HG02571 (cell line): ENCODE data around the gene CCDC51.
"Not testable (repeated sequence)": the region's sequence is repeated elsewhere in the genome, so short reads cannot be mapped to it uniquely, and the experiment has no call there.

Experiments used
- ATAC-seq: cut with Tn5 transposase; IDR thresholded peaks from one replicate; pipeline ENCODE4 v1.9.1; 2021; ENCODE audit warnings: mild to moderate bottlenecking, moderate library complexity; ENCODE audit not compliant: unreplicated experiment

CCDC51 gene

DNA sequence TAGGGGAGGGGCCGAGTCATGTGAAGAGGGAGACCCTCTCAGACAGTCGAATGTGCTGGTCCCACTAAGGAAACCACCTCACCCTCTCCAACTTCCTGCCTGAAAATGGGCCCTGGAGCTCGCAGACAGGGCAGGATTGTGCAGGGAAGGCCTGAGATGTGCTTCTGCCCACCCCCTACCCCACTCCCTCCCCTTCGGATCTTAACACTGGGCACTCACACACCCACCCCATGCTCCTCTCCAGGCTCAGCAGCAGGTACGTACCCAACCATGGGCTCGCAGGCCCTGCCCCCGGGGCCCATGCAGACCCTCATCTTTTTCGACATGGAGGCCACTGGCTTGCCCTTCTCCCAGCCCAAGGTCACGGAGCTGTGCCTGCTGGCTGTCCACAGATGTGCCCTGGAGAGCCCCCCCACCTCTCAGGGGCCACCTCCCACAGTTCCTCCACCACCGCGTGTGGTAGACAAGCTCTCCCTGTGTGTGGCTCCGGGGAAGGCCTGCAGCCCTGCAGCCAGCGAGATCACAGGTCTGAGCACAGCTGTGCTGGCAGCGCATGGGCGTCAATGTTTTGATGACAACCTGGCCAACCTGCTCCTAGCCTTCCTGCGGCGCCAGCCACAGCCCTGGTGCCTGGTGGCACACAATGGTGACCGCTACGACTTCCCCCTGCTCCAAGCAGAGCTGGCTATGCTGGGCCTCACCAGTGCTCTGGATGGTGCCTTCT, 26.6 kb upstream of the CCDC51 start:
- no peak for ATAC-seq

DNA sequence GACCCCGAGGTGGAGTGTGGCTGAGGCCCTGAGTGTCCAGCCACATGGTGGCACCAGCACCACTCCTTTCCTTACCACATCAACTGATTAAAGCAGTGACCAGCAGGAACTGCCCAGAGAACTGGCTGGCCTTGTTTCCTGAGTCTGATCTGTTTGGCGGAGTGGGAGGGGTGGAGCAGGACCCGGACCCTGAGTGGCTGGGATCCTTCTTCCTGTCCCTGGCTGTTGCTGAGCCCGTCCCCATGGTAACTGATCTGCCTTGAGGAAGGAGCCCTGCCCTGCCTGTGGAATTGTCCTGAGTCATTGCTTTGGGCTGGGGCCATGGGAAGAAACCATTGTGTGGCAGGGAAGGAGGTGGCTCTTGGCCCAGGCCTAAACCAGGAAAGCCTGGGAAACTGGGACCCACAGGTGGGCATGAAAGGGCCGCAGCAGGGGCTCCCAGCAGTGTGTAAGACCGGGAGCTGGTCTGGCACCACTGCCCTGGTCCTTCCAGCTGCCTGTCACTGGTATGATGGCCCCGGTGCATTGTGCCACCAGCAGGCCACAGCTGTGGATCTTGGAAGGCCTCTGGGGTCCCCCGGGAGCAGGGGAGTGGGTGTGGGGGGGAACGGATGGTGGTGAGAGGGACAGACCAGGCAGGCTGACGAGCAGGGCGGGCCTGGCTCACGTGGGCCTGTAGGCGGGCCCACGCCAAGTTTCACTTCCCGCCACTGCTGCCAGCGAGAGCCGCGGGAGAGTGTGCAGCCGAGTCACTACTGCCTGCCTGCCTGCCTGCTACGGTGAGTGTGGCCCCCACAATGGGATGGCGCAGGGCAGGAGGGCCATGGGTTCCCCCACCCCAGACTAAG, 25.8 kb upstream of the CCDC51 start:
- peak; percentile 82 for ATAC-seq

DNA sequence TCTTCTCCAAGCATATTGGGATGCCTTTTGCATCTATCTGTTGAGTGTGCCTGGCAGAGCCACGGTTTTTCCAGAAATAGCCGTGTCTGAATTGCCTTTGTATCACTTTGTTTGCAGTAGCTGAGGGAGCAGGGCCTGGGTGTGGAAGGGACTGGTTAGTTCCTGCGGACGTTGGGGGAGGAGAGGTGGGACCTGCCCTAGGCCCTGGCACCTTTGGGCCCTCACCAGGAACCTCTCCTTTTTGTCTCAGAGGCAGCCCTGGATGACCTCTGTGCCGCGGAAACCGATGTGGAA, 25.3 kb upstream of the CCDC51 start:
- no peak for ATAC-seq

DNA sequence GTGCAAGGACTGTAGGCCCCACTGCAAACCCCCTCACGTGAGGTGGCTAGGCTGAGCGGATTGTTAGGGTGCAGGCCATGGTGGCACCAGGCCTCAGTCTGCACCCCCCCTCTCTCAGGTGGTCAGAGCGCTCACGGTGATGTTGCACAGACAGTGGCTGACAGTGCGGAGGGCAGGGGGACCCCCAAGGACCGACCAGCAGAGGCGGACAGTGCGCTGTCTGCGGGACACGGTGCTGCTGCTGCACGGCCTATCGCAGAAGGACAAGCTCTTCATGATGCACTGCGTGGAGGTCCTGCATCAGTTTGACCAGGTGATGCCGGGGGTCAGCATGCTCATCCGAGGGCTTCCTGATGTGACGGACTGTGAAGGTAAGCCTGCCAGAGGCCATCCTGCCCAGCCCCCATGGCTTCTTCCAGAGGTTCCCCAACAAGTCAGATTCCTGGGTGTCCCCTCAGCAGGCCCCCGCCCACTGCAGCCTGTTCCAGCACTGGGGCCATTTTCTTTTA, 24.8 kb upstream of the CCDC51 start:
- ATAC-seq, result no peak

DNA sequence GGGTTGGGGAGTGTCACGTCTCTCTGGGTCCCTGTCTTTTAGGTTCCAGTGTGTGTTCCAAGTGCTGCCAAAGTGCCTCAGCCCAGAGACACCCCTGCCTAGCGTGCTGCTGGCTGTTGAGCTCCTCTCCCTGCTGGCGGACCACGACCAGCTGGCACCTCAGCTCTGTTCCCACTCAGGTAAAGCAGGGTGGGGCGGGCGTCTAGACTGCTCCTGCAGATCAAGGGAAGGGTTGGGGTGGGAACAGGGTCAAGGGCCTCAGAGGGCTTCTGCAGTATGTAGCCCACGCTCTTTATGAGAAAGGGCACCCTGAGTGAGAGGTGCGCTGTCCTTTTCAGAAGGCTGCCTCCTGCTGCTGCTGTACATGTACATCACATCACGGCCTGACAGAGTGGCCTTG, 23.8 kb upstream of the CCDC51 start:
- no peak for ATAC-seq

DNA sequence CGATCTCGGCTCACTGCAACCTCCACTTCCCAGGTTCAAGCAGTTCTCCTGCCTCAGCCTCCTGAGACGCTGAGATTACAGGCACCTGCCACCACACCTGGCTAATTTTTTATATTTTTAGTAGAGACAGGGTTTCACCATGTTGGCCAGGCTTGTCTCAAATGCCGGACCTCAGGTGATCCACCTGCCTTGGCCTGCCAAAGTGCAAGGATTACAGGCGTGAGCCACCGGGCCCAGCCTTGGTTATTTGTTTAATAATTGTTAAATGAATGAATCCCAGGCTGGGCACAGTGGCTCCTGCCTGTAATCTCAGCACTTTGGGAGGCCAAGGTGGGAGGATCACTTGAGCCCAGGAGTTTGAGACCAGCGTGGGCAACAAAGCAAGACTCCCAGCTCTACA, 21.8 kb upstream of the CCDC51 start:
- not testable (repeated sequence) for ATAC-seq

DNA sequence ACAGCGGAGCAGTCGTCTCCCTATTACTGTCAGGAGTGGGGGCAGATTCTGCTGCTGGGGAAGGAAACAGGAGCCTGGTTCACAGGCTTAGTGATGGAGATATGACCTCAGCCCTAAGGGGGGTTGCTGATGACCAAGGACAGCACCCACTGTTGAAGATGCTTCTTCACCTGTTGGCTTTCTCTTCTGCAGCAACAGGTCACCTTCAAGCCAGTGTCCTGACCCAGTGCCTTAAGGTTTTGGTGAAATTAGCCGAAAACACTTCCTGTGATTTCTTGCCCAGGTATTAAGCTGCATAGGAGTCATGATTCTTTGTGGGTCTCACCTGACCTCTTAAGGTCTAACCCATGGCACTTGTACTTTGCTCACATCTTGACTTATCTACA, 20.6 kb upstream of the CCDC51 start:
- no peak for ATAC-seq

DNA sequence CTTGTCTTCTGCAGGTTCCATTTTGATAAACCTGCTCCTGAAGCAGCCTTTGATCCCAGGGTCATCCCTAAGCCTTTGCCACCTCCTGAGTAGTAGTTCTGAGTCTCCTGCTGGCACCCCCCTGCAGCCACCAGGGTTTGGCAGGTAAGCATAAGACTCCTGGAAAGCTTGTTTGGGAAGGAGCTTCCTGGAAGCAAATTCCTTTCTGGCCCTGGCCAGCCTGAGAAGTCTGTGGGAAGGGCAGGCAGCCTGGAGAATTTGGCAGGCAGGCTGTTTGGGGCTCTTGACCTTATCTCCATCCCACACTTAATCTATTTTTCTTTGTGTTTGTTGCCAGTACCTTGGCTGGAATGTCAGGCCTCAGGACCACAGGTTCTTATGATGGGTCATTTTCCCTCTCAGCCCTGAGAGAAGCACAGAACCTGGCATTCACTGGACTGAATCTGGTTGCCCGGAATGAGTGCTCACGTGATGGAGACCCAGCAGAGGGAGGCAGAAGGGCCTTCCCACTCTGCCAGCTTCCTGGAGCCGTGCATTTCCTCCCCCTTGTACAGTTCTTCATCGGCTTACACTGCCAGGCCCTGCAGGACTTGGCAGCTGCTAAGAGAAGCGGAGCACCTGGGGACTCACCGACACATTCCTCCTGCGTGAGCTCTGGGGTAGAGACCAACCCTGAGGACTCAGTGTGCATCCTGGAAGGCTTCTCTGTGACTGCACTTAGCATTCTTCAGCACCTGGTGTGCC, 20.0 kb upstream of the CCDC51 start:
- ATAC-seq, result no peak

DNA sequence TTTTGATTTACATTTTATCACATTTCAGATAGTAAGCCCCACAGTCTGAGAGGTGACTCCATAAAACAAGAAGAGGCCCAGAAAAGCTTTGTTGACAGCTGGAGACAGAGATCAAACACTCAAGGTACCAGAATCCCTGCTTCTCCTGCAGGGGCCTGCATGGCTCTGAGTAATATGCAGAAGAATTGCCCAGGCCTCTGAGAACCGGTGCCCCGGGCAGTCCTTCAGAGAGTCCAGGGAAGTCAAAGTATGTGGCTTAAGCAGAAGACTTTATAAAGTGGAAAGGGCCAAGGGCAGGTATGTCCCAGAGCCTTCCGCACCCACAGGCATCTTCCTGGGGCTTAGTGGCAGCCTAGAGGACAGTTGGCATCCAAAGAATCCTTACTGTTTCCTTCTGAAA, 19.4 kb upstream of the CCDC51 start:
- ATAC-seq, result no peak

DNA sequence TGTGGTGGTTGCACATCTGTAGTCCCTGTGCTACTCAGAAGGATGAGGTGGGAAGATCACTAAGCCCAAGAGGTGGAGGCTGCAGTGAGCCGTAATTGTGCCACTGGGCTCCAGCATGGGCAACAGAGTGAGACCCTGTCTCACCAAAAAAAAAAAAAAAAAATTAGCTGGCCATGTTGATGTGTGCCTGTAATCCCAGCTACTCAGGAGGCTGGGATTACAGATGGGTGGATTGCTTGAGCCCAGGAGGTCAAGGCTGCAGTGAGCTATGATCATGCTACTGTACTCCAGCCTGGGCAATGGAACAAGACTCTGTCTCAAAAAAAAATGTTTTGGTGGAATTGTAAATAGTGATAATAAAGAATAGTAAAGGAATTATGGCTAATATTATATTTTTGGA, 16.5 kb upstream of the CCDC51 start:
- no peak for ATAC-seq

DNA sequence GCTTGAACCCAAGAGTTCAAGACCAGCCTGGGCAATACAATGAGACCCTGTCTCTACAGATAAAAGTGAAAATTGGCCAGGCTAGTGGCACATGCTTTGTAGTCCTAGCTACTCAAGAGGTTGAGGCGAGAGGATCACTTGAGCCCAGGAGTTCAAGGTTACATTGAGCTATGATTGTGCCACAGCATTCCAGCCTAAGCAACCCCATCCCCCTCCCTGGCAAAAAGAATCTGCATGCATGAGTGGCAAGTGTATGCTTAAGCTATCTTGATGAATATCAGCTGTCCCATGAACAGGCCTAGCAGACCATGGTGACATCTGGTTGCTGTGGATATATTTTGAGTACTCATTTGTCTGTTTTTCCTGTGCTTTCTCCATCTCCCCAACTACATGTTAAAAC, 11.4 kb upstream of the CCDC51 start:
- ATAC-seq, result no peak

DNA sequence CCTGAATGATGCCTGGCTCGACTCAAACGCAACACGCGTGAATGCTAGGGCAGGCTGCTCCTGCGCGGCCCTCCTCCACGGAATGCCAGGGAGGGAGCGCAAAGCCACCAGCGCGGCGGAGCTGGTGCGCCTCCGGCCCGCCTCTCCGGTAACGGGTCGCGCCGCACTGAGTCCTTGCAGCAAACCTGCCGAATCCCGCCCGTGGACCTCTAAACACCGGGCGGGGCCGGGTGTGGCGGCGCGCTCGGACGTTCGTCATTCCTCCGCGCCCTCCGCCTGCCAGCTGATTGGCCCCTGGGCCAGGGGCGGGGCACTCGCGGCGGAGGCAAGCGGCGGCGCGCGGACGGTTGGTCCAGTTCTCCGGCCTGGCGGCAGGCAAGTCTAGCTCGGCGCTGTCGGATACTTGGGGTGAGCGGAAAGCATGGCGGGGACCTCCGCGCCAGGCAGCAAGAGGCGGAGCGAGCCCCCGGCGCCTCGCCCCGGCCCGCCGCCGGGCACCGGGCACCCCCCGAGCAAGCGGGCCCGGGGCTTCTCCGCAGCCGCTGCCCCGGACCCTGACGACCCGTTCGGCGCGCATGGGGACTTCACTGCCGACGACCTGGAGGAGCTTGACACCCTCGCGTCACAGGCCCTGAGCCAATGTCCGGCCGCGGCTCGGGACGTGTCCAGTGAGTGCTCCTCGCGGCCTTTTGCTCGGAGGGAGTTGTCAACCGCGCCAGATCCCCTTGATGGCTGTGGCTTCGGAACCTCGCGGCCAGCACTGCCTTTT, 6.7 kb upstream of the CCDC51 start, which contains the start of gene ATRIP:
Gene ATRIP (plus strand): TSS at position 313 of the 769 bp plus-strand sequence. CDS start 109 bp downstream, at position 422.
- peak; percentile 80 for ATAC-seq

DNA sequence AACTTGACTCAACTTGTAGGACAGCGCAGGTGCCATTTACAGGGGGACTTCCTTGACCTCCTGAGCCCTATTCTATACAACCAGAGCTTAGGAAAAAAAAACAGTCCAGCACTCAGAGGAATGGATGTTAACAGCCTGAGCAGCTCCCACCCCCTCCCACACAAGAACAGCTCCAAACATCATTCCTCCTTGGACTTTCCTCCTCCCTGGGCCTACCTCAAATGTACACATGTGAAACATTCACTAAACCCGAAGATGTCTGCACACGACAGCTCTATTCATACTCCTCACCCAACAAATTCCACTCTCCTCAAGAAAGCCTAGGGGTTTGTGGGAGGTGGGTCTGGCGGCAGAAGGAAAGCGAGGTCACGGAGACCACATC, 6.1 kb upstream of the CCDC51 start:
- ATAC-seq, result no peak

DNA sequence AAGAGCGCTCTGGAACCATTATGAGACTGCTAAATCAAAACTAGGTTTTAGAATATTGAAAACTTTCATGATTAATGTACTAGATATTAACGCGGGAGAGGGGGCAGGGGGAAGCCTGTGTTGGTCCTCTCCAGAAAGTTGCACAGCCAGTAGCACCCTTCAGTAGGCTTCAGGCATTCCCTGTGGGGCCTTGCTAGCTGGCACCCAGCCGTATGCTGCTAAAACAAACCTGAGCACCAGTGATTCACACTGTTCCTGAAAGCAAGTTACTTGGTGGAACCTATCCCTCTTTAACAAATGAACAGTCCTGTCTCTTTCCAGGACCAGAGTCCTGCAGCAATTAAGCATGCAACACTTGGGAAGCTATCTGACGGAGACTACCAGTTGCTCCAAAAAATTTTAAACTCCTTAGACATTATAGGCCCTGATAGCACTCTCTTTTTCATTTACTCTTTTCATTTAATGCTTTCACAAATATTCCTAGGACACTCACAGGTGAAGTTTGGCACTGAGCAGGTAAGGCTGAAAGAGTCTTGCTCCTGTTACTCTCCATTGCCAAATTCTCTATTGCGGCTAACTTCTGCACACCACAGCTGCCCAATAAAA, 5.5 kb upstream of the CCDC51 start:
- no peak for ATAC-seq

DNA sequence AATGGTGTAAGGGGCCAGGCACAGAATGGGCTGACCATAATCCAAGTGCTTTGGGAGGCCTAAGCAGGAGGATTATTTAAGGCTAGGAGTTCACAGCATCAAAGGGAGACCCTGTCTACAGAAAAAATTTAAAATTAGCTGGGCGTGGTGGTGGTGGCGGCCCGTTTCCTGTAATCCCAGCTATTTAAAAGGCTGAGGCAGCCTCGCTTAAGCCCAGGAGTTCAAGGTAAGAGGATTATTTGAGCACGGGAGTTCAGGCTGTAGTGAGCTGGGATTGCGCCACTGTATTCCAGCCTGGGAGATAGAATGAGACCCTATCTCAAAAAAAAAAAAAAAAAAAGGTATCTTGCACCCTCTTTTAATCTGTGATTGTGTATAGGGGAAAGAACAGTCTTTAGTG, 2.0 kb upstream of the CCDC51 start:
- ATAC-seq, result no peak

DNA sequence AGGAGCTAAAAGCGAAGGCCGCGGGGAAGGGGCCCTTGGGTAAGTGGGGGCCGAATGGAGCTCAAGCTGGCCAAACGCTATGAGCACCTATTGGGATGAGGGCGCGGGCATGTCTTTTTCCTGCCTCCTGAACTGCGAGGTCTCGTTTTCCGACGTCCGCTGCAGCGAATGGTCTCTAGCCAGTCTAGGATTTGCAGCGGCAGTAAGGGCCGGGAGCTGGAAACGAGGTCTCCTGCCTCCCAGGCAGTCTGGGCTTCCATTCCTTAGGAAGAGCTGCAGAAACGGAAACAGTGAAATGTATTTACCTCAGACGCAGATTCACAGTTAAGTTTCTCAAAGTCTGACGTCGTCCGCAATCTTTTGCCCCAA, 655 bp upstream of the CCDC51 start:
- ATAC-seq, result peak; percentile 5

DNA sequence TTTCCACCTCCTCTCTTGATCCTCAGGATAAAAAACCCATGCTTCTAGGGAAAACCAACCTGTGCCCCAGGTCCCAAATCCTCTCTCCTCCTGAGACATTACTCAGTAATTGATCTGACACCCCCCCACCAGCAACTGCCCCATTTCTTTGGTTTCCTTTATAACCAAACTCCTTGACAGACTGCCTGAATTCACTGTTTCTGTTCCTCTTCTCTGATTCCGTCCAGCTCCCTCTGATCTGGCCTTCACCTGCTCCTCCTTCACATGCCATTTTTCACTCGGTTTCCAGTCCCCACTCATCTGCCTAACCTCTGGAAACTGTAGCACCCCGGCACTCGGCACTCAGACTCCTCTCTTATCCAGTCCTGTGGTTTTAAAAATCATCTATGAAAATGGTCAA, 2.1 kb downstream of the CCDC51 start:
- ATAC-seq, result no peak

DNA sequence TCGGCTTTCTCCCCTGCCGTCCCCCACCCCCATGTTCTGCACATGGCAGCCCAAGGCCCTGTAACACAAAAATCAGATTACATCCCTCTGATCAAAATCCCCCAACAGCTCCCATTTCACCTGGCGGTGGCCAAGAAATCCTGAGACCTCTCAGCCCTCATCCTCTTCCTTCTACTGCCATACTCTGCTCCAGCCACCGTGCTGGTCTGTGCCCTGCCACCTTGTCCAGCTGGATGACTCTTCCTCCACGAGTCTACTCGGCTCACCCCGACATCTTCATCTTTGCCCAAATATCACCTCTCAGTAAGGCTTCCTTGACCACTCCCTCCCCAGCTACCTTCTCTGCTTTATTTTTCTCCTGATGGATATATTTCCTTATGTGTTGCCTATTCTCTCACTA, 3.1 kb downstream of the CCDC51 start:
- no peak for ATAC-seq

DNA sequence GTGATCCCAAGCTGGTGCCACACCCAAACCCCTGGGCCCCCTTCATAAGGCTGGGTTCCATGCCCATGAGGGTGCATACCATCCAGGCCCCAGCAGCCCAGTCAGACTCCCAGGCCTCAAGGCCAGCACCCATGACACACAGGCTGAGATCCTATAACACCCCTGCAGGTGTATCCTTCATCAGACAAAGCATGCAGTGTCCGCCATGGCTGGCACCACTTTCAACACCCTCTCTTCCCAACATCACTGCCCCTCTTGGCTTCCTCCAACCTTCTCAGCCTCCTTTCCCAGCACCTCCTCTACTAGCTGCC, 3.5 kb downstream of the CCDC51 start:
- no peak for ATAC-seq

DNA sequence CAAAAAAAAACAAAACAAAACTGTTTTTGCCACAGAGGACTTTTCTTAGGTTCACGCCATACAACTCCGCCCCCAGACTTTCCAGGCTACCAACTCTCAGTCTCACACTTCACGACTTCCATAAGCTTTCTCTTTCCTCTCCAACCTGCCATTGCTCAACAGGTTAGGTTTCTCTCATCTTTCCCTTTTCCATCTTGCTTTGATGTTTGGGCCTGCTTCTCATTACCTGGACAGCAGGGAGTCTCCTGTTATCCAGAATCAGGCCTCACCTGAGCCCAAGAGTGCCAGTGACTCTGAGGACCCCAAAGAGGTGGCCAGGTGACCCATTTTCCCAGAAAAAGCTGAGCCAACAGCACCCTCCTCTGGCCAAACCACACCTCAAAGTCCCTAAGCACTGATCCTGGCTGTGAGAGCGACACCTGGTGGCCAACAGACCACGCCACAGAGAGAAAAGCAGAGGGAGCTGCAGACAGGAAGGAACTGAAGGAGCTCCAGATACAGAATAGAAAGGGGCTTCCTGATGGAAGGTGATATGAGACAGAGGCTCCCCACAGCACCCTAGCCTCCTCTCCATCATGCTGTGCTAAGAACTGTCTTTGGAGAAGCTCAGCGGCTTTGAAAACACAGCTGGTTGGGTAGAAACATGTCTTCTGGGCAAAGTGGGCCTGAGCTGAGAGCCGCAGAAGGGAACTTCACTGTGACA, 4.0 kb downstream of the CCDC51 start:
- no peak for ATAC-seq
